GM15510 (cell line): Measurements from ENCODE around the gene CAMK2G.

ENCODE experiments used
- POLR2A ChIP-seq: IDR thresholded peaks from 3 replicates; pipeline ENCODE4 v1.6.1; 2011; ENCODE audit warnings: borderline replicate concordance; ENCODE audit not compliant: insufficient read length; ENCODE audit errors: extremely low read depth

The CAMK2G gene

GRCh38 chr10:73788864-73789658 is 85.3 kb downstream of the CAMK2G start:
- no peak for TF ChIP-seq POLR2A

- no peak for TF ChIP-seq POLR2A
Observed at GRCh38 chr10:73786512-73786885, 87.9 kb downstream of the CAMK2G start.

- no peak for TF ChIP-seq POLR2A
Observed at GRCh38 chr10:73785721-73786511, 88.4 kb downstream of the CAMK2G start.

GRCh38 chr10:73785211-73785720 is 89.1 kb downstream of the CAMK2G start, which contains the start of gene ZSWIM8:
TSS of gene ZSWIM8 (plus strand) at chr10:73785606. CDS start at chr10:73785879, 273 bp downstream.
- TF ChIP-seq POLR2A, result peak; percentile 52

- no peak for TF ChIP-seq POLR2A
Observed at GRCh38 chr10:73782749-73783085, 91.6 kb downstream of the CAMK2G start.

- TF ChIP-seq POLR2A, result peak; percentile 93
Observed at GRCh38 chr10:73781879-73782748, 92.2 kb downstream of the CAMK2G start, which contains the start of gene CHCHD1. TSS of gene CHCHD1 (plus strand) at chr10:73782048. CDS start at chr10:73782076, 28 bp downstream.

GRCh38 chr10:73781548-73781878 is 92.8 kb downstream of the CAMK2G start:
- no peak for TF ChIP-seq POLR2A

- no peak for TF ChIP-seq POLR2A
Observed at GRCh38 chr10:73780966-73781365, 93.4 kb downstream of the CAMK2G start.

GRCh38 chr10:73780301-73780700 is 94.1 kb downstream of the CAMK2G start:
- TF ChIP-seq POLR2A, result no peak

- TF ChIP-seq POLR2A, result no peak
Observed at GRCh38 chr10:73779539-73780197, 94.7 kb downstream of the CAMK2G start.

GRCh38 chr10:73779018-73779417 is 95.3 kb downstream of the CAMK2G start:
- no peak for TF ChIP-seq POLR2A

- no peak for TF ChIP-seq POLR2A
Observed at GRCh38 chr10:73774637-73775036, 99.7 kb downstream of the CAMK2G start.

- no peak for TF ChIP-seq POLR2A
Observed at GRCh38 chr10:73773152-73773879, 101.0 kb downstream of the CAMK2G start.
